Embryonic facial prominence (tissue), 1 donor: ENCODE measurements around the gene TNS2.
A peak's percentile ranks its signal among the peaks of the same experiment; 100 is the strongest.
"Not testable (repeated sequence)": the region's sequence is repeated elsewhere in the genome, so short reads cannot be mapped to it uniquely, and the experiment has no call there.

Experiments
- DNase-seq: peaks from one replicate; pipeline ENCODE4 v3.0.0-alpha.2; 2016; ENCODE audit errors: extremely low spot score

TNS2 gene

GRCh38 chr12:53069621-53070410 is 20.0 kb downstream of the TNS2 start:
- no peak for DNase-seq

DNA sequence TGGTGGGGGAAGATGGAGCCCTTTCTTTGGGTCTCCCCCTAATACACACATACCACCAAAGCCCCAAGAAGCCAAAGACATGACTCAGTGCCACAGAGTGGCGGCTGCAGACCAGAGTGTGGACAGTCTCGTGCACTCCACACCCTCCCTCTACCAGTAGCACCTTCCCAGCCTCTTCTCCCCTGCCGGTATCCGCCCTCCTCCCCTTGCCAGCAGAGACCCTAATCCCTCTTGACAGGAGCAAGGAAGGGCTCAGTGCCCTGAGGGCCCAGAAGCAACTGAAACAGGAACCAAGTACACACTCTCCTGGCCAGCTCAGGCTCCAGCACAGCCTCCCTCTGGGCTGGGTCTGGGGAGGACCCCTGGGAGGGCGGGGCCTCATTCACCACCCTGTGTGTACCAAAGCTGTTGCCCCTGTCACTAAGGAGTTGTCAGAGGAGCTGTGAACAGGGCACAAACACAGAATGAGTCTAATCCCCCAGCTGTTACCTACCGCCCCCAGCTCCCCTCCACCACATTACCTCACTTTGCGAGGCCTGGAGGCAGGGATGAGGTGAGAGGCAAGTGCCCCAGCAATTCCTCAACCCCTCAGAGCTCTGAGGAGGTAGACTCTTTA is 21.1 kb downstream of the TNS2 start:
- DNase-seq: no peak

- DNase-seq: no peak
Measured at GRCh38 chr12:53071591-53072551, 22.0 kb downstream of the TNS2 start.

DNA sequence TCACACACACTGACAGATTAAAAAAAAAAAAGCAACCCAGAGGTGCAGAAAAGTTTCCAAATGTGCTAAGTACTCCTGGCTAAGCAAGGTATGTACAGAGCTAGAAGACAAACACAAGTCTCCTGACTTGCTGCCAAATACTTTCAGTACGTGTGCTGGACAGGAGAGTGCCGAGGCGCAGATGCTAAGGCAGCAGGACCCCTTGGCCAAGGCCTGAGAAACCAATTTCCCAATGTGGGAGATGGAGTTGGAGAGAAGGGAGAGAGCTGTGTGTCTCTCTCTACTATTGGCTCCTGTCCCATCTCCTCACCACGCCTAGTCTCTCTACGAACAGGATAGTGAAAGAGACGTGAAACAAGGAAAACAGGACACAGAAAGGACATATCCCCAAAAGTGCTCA is 24.0 kb downstream of the TNS2 start:
- no peak for DNase-seq

- no peak for DNase-seq
Measured at GRCh38 chr12:53074283-53074998, 24.6 kb downstream of the TNS2 start.

DNA sequence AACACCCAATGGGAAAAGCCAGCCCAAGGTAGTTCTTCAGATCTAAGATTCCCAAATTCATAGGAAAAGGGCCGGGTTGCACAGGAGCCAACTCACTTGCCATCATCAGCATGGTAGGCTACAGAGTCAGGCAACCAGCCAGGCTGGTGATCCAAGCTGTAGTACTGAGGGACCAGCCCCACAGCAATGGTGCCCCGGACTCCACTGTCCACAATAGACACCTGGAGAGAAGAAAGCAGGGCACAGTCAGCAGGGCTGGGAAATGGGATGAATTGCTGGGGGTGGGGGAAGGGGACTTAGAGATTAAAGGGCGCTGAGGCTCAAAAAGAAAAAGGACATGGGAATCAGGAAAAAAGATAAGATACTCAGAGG is 25.1 kb downstream of the TNS2 start:
- DNase-seq: no peak

DNA sequence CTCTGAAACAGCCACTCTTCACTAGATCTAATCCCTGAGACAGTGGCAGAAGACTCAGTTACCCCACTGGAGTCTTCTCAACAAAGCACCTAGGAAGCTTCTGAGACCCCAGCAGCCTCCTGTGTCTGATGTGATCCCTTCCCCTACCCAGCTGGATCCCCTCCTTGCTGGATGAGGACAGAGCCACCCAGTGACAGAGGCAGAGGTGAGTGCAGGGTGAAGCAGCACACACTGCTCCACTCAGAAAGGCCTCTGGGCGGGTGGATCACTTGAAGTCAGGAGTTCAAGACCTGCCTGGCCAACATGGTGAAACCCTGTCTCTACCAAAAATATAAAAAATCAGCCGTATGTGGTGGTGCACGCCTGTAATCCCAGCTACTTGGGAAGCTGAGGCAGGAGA is 26.6 kb downstream of the TNS2 start:
- no peak for DNase-seq

DNA sequence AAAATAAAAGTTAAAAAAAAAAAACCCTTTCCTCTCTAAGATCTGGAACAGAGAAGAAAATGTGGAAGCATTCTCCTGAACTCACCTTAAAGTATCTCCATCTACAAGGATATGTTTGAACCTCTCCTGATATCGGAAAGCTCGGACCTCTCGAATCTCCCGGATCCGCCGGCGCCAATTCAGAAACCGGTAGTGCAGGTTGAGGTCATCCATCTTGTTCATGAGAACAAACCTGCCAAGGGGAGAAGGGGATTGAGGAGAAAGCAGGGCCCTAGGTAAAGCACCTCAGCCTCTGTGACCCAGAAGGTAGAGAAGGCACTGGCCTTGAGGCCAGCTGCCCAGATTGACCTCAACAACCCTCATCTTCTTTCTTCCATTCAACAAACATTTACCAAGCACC is 27.2 kb downstream of the TNS2 start:
- DNase-seq: no peak

GRCh38 chr12:53078425-53079225 is 28.8 kb downstream of the TNS2 start:
- DNase-seq: no peak

DNA sequence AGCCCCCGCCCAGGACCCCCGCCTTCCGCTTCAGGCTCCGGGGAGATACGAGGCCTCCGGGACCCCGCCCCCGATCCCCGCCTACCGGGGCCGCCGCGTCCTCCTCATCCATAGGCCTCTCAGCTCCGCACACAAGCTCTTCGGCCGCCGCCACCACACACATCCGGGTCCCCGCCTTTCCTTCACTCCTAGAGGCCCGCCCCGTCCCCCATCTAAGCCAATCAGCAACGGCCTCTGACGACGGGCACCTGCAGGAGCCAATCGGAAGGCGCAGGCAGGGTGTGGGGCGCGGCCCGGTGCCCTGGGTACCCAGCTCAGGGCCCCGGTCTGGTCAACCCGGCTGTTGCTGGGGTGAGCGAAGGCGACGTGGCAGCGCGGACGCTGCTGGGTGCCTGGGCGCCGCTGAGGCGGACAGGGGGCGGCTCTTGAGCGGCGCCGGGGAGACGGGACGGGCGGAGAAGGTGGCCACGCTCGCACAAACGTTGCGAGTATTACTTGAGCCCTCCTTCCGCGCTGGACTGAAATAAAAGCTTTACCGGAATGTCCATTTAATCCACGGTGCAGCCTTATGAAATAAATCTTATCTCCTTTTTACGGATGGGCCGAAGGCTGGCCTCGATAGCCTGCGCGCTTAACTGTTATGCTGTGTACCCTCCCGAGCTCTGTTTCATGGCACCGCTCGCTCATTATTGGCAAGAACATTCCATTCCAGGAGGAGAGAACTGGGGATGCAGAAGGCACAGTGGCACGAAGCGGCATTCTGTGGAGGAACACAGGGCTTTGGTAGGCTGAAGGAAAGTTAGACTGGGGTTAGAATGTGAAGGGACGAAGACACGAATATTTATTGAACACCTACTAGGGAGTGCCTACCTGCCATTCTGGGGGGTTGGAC is 29.6 kb downstream of the TNS2 start, which contains the start of gene SPRYD3:
Gene SPRYD3 (minus strand): TSS at position 165 of the 892 bp plus-strand sequence. CDS start 57 bp downstream, at position 108.
- peak; percentile 94 for DNase-seq

DNA sequence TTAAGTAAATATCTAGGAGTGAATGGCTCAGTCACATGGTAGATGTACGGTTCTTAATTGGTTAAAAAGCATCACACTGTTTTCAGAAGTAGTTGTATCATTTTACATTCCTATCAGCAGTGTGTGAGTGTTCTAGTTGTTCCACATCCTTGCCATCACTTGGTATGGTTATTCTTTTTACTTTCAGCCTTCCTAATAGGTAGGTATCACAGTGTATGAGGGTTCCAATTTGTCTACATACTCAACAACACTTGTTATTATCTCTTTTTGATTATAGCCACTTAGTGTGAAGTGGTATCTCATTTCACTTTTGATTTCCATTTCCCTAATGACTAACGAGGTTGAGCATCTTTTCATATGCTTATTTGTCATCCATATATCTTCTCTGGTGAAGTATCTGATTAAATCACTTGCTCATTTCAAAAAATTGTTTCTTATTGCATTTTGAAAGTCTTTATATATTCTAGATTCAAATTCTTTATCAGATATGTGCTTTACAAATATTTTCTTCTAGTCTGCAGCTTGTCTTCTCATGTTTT is 32.8 kb downstream of the TNS2 start:
- DNase-seq: no peak

DNA sequence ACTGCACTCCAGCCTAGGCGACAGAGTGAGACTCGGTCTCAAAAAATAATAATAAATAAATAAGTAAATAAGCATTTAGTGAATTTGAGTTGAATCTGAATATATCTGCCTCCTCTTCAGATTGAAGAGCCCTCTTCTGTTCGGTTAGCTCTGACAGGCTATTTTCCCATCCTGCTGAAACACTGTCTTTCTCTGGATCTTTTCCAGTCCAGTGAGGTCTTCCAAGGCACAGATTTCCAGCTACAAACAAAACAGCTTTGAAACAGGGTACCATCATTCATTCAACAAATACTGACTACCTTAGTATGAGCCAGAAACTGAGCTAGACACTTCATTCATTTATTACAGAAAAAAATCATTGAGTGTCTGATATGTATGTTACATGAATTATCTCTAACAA is 36.5 kb downstream of the TNS2 start:
- no peak for DNase-seq

DNA sequence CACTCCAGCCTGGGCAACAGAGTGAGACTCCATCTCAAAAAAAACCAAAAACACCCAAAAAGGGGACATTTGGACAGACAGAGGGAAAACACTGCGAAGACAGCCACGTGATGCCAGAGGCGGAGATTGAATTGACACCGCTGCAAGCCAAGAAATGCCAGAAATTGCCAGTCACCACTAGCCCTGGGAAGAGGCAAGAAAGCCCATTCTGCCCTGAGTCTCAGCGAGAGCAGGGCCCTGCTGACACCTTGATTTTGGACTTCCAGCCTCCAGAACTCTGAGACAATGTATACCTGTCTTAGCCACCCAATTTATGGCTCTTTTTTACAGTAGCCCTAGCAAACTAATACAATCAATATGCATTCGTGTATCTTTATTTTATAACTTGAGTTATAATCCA is 40.2 kb downstream of the TNS2 start:
- DNase-seq: no peak

DNA sequence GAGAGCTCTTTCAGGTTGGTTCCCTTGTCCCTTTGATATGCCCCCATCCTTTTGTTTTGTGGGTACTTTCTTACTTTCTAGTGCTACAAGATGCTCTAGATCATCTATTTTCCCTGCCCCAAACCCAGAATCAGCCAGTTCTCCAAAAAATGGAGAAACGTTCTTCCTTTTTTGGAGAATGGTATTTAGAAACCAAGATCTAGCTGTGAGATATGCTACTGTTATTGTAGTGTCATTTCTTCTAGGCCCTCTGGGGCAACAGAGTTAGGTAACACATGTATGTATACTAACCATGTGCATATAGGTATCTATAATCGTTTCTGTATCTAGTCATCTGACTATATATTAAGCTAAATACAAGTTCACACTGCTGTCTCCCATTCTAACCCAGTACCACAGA is 40.7 kb downstream of the TNS2 start:
- no peak for DNase-seq

DNA sequence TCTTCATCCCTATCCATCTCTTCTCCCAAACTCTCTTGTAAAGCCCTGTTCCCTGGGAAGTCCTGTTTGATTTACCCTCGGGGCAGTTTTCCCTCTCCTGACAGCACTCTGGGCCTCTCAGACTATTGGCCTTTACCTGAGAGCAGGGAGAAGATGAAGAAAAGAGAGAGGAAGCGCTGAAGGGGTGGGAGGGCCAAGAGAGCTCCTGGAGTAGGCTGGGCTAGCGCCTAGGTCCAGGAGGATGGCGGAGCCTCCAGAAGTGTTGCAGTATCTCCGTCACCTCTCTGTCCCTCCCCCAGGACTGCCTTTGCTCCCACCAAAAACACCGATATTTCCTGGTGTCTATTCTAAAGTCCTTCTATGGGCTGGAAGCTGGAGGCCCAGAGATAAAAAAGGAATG is 41.9 kb downstream of the TNS2 start:
- no peak for DNase-seq

DNA sequence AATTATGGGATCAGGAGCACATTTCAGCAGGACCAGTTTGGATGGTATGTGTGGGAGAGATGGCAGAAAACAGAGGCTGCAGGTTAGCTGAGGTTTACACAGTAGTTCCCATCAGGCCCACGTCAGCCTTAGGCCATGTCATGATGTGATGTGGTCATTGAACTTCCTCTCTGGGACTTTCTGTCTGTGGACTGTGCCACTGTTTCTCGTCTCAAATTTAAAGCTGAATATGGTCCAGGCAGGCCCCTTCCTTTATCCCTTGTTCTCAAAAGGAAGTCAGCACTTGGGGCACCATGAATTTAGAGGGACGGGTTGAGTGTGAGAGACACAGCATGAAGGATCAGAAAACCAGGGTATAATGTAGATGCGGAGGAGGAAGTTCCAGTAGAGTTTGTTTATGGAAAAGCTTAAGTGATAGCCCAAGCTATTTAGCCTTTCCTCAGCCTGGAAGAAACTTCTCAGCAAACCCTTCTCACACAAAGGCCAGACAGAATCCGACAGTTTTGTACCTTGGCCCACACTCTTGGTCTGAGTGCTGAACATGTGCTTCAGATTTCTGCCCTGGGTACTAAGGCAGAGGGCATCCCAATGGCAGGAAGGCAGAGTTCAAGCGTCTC is 44.0 kb downstream of the TNS2 start:
- DNase-seq: no peak

GRCh38 chr12:53094394-53094787 is 44.5 kb downstream of the TNS2 start:
- no peak for DNase-seq

- DNase-seq: not testable (repeated sequence)
Measured at GRCh38 chr12:53094796-53095595, 45.1 kb downstream of the TNS2 start.
